Prostate gland (tissue), 2 donors: ENCODE results near the gene FBXO42.
"Not testable (repeated sequence)": the region's sequence is repeated elsewhere in the genome, so short reads cannot be mapped to it uniquely, and the experiment has no call there.

ENCODE experiments used
- CTCF ChIP-seq, 4 experiments: fragments of 200-600 bp in 2 of 4; fragments of 450-650 bp in 2 of 4; sonication (generic) in 2 of 4; IDR thresholded peaks; 1 replicate in 3 of 4; 2 replicates in 1 of 4; pipeline ENCODE4 v1.5.1; 2016 to 2019; ENCODE audit warnings: antibody characterized with exemption in 4 of 4, mild to moderate bottlenecking in 2 of 4, moderate library complexity in 2 of 4
- POLR2AphosphoS5 ChIP-seq: sonication (generic); formaldehyde crosslinking; IDR thresholded peaks from one replicate; pipeline ENCODE4 v1.6.1; 2017; ENCODE audit warnings: antibody characterized with exemption

GRCh38 chr1:16213544-16213943 is 138.7 kb downstream of the FBXO42 start:
- not testable (repeated sequence) for TF ChIP-seq POLR2AphosphoS5; CTCF (IDR thresholded peaks at IDR 0.05)
